ENCODE measurements around the gene SMIM30. TPM values are rescaled to one million over a fixed set of nuclear protein-coding genes. Genes with fewer than 3 reads are reported as not detected.
A peak's percentile ranks its signal among the peaks of the same experiment; 100 is the strongest.

SMIM30 gene
- total and polyA plus RNA-seq, 2 of the 8 experiments (the other 6 are each of a cell fraction or from before 2014, with no cell fraction given) = 35.2 to 49.7 TPM

- TF ChIP-seq SIN3A (conservative IDR thresholded peaks at IDR 0.05 in 1 of 2, IDR thresholded peaks at IDR 0.05 in 1 of 2; ENCODE audit: low read depth in 1 of 2, low read length in 2 of 2) = peak in 1 of 2 experiments; percentile 56; a peak in 1 of 4 replicates
- TF ChIP-seq, protein P1, sequence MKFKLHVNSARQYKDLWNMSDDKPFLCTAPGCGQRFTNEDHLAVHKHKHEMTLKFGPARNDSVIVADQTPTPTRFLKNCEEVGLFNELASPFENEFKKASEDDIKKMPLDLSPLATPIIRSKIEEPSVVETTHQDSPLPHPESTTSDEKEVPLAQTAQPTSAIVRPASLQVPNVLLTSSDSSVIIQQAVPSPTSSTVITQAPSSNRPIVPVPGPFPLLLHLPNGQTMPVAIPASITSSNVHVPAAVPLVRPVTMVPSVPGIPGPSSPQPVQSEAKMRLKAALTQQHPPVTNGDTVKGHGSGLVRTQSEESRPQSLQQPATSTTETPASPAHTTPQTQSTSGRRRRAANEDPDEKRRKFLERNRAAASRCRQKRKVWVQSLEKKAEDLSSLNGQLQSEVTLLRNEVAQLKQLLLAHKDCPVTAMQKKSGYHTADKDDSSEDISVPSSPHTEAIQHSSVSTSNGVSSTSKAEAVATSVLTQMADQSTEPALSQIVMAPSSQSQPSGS (IDR thresholded peaks at IDR 0.05; ENCODE audit: low read length) = no peak
- TF ChIP-seq JUND (IDR thresholded peaks at IDR 0.05; ENCODE audit: low read length) = no peak
- TF ChIP-seq SP4 (IDR thresholded peaks at IDR 0.05; ENCODE audit: low read length) = no peak
- peak; percentile 88 for TF ChIP-seq CREB1 (IDR thresholded peaks at IDR 0.05)
- TF ChIP-seq BACH1 (IDR thresholded peaks at IDR 0.05; ENCODE audit: low read length) = peak; percentile 90
- TF ChIP-seq KDM4A (IDR thresholded peaks at IDR 0.05; ENCODE audit: low read depth, low read length, severe bottlenecking) = peak; percentile 38
- TF ChIP-seq SRF (IDR thresholded peaks at IDR 0.05; ENCODE audit: low read depth, low read length) = no peak
- no peak for TF ChIP-seq CTBP2 (IDR thresholded peaks at IDR 0.05; ENCODE audit: borderline replicate concordance, insufficient read depth, insufficient read length, low read length)
- no peak for TF ChIP-seq GTF2F1 (IDR thresholded peaks at IDR 0.05; ENCODE audit: borderline replicate concordance, low read depth, low read length)
- peak; percentile 73 for TF ChIP-seq ASH2L (IDR thresholded peaks at IDR 0.05; ENCODE audit: low read length)
- peak; percentile 65 for TF ChIP-seq SIX5 (IDR thresholded peaks at IDR 0.05; ENCODE audit: low read depth, low read length)
- no peak for TF ChIP-seq ATF3 (IDR thresholded peaks at IDR 0.05; ENCODE audit: insufficient read depth, low read depth, low read length)
- TF ChIP-seq KDM1A (IDR thresholded peaks at IDR 0.05; ENCODE audit: borderline replicate concordance, low read length) = no peak
- no peak for TF ChIP-seq FOSL1 (IDR thresholded peaks at IDR 0.05; ENCODE audit: insufficient read depth, low read depth, low read length)
Observed at GRCh38 chr7:113118074-113118959, at the start of gene SMIM30 (continued).

Measured in H1 (cell line).